ENCODE data around the gene NISCH. TPM values are rescaled to one million over a fixed set of nuclear protein-coding genes. Genes with fewer than 3 reads are reported as not detected.

Gene NISCH
- total and polyA plus RNA-seq, 2 experiments from 2014 or later: 18.4 to 76.4 TPM

GRCh38 chr3:52493232-52494017, 38.0 kb downstream of the NISCH start:
- Histone ChIP-seq H3K4me2 (no peak overlapping the region), H3F3A (replicated peaks; ENCODE audit: low read depth) (no peaks in the 10 kb centered on the region), H3K79me2 (replicated peaks; ENCODE audit: insufficient read depth) (no peaks in the 10 kb centered on the region), H3K4me3 (no peak overlapping the region), H4K20me1 (replicated peaks; ENCODE audit: insufficient read depth) (no peaks in the 10 kb centered on the region), H3K27me3 (ENCODE audit: insufficient read depth) (no peaks in the 10 kb centered on the region), H3K9me2 (ENCODE audit: insufficient read depth) (no peaks in the 10 kb centered on the region), H3K4me1 (ENCODE audit: insufficient read depth) (no peaks in the 10 kb centered on the region), H3K36me3 (ENCODE audit: insufficient read depth) (no peaks in the 10 kb centered on the region), H2AFZ (no peak overlapping the region), H3K27ac (ENCODE audit: low read depth) (no peak overlapping the region)
- Mint-ChIP-seq H3K4me1 (peaks cover 8% of the 10 kb centered on the region; the same call in 2 of the 3 replicates), H3K36me3 (ENCODE audit: low read depth) (peaks cover 28% of the 10 kb centered on the region), H3K9me3 (no peaks in the 10 kb centered on the region), H3K27me3 (ENCODE audit: insufficient read depth, low read depth, poor library complexity) (peaks cover 15% of the 10 kb centered on the region), H3K4me3 (no peak overlapping the region), H3K27ac (no peak overlapping the region)
- TF ChIP-seq CTCF (conservative IDR thresholded peaks at IDR 0.05; ENCODE audit: low read depth in 2 of 2): no peak
- no peak for TF ChIP-seq EZH2 (IDR thresholded peaks at IDR 0.05; ENCODE audit: low read depth, unreplicated experiment)
- no peak for TF ChIP-seq ZNF114 (CRISPR knock-in tag; IDR thresholded peaks at IDR 0.05)
- no peak for DNase-seq (ENCODE audit: low spot score)
- ATAC-seq: peak; percentile 11

- H2AFZ ChIP-seq: no peak overlapping the region
- Mint-ChIP-seq H3K4me1 (peaks cover 8% of the 10 kb centered on the region; the same call in 2 of the 3 replicates), H3K27ac (no peak overlapping the region), H3K36me3 (ENCODE audit: low read depth) (peaks cover 24% of the 10 kb centered on the region), H3K27me3 (ENCODE audit: insufficient read depth, low read depth, poor library complexity) (peaks cover 12% of the 10 kb centered on the region), H3K4me3 (no peak overlapping the region), H3K9me3 (no peaks in the 10 kb centered on the region)
- DNase-seq (ENCODE audit: low spot score) (peak; percentile 48), ATAC-seq (peak; percentile 42)
- no peaks in the 10 kb centered on the region for H3K9me2 ChIP-seq (ENCODE audit: insufficient read depth)
- no peak overlapping the region for H3K4me2 ChIP-seq
- no peaks in the 10 kb centered on the region for H3K36me3 ChIP-seq (ENCODE audit: insufficient read depth)
- TF ChIP-seq POLR2AphosphoS5 (IDR thresholded peaks at IDR 0.05; ENCODE audit: low read depth) (0 out of 2 replicates have a peak, but pooled peaks have one; percentile 20), CTCF (conservative IDR thresholded peaks at IDR 0.05; ENCODE audit: low read depth in 2 of 2) (peak; percentile 20 to 24; a peak in 2 of 4 replicates), ZNF462 (CRISPR knock-in tag; IDR thresholded peaks at IDR 0.05) (no peak)
- no peaks in the 10 kb centered on the region for H3K27me3 ChIP-seq (ENCODE audit: insufficient read depth)
- H3K27ac ChIP-seq (ENCODE audit: low read depth): no peak overlapping the region
- no peak overlapping the region for H3K4me3 ChIP-seq
- no peaks in the 10 kb centered on the region for H3K79me2 ChIP-seq (replicated peaks; ENCODE audit: insufficient read depth)
- no peaks in the 10 kb centered on the region for H4K20me1 ChIP-seq (replicated peaks; ENCODE audit: insufficient read depth)
- H3K4me1 ChIP-seq (ENCODE audit: insufficient read depth): no peaks in the 10 kb centered on the region
- H3F3A ChIP-seq (replicated peaks; ENCODE audit: low read depth): no peaks in the 10 kb centered on the region
Observed at GRCh38 chr3:52494445-52494844, 39.0 kb downstream of the NISCH start.

All from GM23338 (cell line).